ENCODE measurements around the gene UNC5A. TPM values are rescaled to one million over a fixed set of nuclear protein-coding genes. Genes with fewer than 3 reads are reported as not detected.

The UNC5A gene
- polyA plus RNA-seq, 1 of the 3 experiments (the other 2 are of a cell fraction) = 0.46 TPM

GRCh38 chr5:176899296-176899891 is 89.0 kb downstream of the UNC5A start, which contains the start of gene HK3:
TSS of gene HK3 (minus strand) at chr5:176899346. CDS start at chr5:176896159, 3,187 bp downstream.
- Histone ChIP-seq H3K27ac (ENCODE audit: low read depth in 2 of 2, low read length in 1 of 2) (peak within 1 kb of the TSS in 1 of 2 experiments; percentile 67; a peak in 2 of 4 replicates), H4K20me1 (ENCODE audit: insufficient read depth) (no peaks in the 10 kb centered on the region), H3K4me3 (ENCODE audit: low read depth in 2 of 2, low read length in 1 of 2) (no peak within 1 kb of the TSS), H3K4me1 (ENCODE audit: control insufficient read depth in 1 of 2, insufficient read depth in 2 of 2, low read depth in 1 of 2, low read length in 1 of 2) (peaks cover 0 to 10% of the 10 kb centered on the region in 2 experiments; a peak in 1 of 4 replicates), H2AFZ (ENCODE audit: low read depth) (no peak within 1 kb of the TSS), H3K4me2 (no peak within 1 kb of the TSS), H3K9me3 (no peaks in the 10 kb centered on the region), H3K27me3 (ENCODE audit: insufficient read depth) (no peaks in the 10 kb centered on the region), H3K9me2 (no peaks in the 10 kb centered on the region), H3F3A (replicated peaks; ENCODE audit: insufficient read depth) (no peaks in the 10 kb centered on the region), H3K36me3 (replicated peaks in 1 of 2; ENCODE audit: control insufficient read depth in 1 of 2, insufficient read depth in 2 of 2, low read length in 1 of 2) (peaks cover 14 to 32% of the 10 kb centered on the region in 2 experiments), H3K79me2 (ENCODE audit: insufficient read depth) (no peaks in the 10 kb centered on the region), H3K9ac (no peak within 1 kb of the TSS)
- DNase-seq = no peak
- ChIA-PET POLR2A (interaction anchor here (0.6 to 1.6 kb wide), 2 partner anchors 11 to 16 kb away, joined by 4 read pairs; no protein-coding TSS in a partner anchor), CTCF (interaction anchor here (0.9 to 3.3 kb wide), 7 partner anchors 10 to 239 kb away, joined by 3 to 12 read pairs (median 3); no protein-coding TSS in a partner anchor)
- TF ChIP-seq NRF1 (IDR thresholded peaks at IDR 0.05; ENCODE audit: low read depth, low read length) = no peak
- TF ChIP-seq GATA2 (CRISPR knock-in tag; IDR thresholded peaks at IDR 0.05) = no peak
- no peak for TF ChIP-seq ELF1 (IDR thresholded peaks at IDR 0.05)
- no peak for TF ChIP-seq RFX5 (IDR thresholded peaks at IDR 0.05; ENCODE audit: low read length)
- no peak for TF ChIP-seq MEF2A (IDR thresholded peaks at IDR 0.05; ENCODE audit: borderline replicate concordance, low read depth)
- no peak for TF ChIP-seq TEAD4 (IDR thresholded peaks at IDR 0.05; ENCODE audit: borderline replicate concordance, insufficient read depth)
- TF ChIP-seq, protein P1, sequence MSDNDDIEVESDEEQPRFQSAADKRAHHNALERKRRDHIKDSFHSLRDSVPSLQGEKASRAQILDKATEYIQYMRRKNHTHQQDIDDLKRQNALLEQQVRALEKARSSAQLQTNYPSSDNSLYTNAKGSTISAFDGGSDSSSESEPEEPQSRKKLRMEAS (IDR thresholded peaks at IDR 0.05; ENCODE audit: low read depth) = no peak
- no peak for TF ChIP-seq REST (IDR thresholded peaks at IDR 0.05; ENCODE audit: low read depth, low read length)
- TF ChIP-seq RCOR1 (IDR thresholded peaks at IDR 0.05; ENCODE audit: low read length) = no peak
- no peak for TF ChIP-seq JUND (IDR thresholded peaks at IDR 0.05)
- TF ChIP-seq, protein P2, sequence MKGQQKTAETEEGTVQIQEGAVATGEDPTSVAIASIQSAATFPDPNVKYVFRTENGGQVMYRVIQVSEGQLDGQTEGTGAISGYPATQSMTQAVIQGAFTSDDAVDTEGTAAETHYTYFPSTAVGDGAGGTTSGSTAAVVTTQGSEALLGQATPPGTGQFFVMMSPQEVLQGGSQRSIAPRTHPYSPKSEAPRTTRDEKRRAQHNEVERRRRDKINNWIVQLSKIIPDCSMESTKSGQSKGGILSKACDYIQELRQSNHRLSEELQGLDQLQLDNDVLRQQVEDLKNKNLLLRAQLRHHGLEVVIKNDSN (IDR thresholded peaks at IDR 0.05; ENCODE audit: borderline replicate concordance, low read depth) = no peak
- 98% methylated on average over 8 of the region's 9 CpGs for WGBS (ENCODE audit: low lambda C conversion rate)
